OCI-LY7 (cell line): ENCODE data around the gene BRSK1. TPM values are rescaled to one million over a fixed set of nuclear protein-coding genes. Genes with fewer than 3 reads are reported as not detected.

ENCODE experiments used
- BruUV-seq: library from RNA; stranded (reverse); fragments of 400-500 nt; replicated peaks from 2 replicates; lab custom pipeline; 2021; lab: Mats Ljungman, UMichigan
- CTCF ChIA-PET: fragments of 300-600 bp; sonication (Branson Sonifier 250); formaldehyde crosslinking; loops from one replicate; lab custom pipeline; 2022; ENCODE audit warnings: antibody characterized with exemption; ENCODE audit not compliant: unreplicated experiment; lab: Charles Lee
- POLR2A ChIA-PET: fragments of 300-600 bp; sonication (Branson Sonifier 250); formaldehyde crosslinking; loops from one replicate; lab custom pipeline; 2022; ENCODE audit warnings: antibody characterized with exemption; lab: Charles Lee
- DNase-seq: peaks from one replicate; pipeline ENCODE4 v3.0.0-alpha.2; 2015; ENCODE audit warnings: low spot score
- H2AFZ ChIP-seq: fragments of 200-600 bp; sonication (generic), shearing (Covaris generic); 2 replicates; pipeline ENCODE4 v1.6.1; 2014; ENCODE audit warnings: mild to moderate bottlenecking, antibody characterized with exemption, low read length, moderate library complexity
- H3K27ac ChIP-seq: fragments of 200-600 bp; sonication (generic); 2 replicates; pipeline ENCODE4 v1.5.1; 2014; ENCODE audit warnings: mixed run types, low read depth, mild to moderate bottlenecking, moderate library complexity, low read length, inconsistent platforms; ENCODE audit not compliant: poor library complexity, severe bottlenecking
- H3K36me3 ChIP-seq: fragments of 200-600 bp; sonication (generic); 2 replicates; pipeline ENCODE4 v1.6.1; 2014; ENCODE audit warnings: mild to moderate bottlenecking, antibody characterized with exemption, low read length, moderate library complexity, mixed read lengths; ENCODE audit not compliant: insufficient read depth
- H3K4me1 ChIP-seq: fragments of 200-600 bp; sonication (generic); 2 replicates; pipeline ENCODE4 v1.5.1; 2014; ENCODE audit warnings: mild to moderate bottlenecking, low read length; ENCODE audit not compliant: insufficient read depth, poor library complexity, severe bottlenecking
- H3K4me2 ChIP-seq: fragments of 200-600 bp; sonication (generic); 2 replicates; pipeline ENCODE4 v1.6.1; 2014; ENCODE audit warnings: mild to moderate bottlenecking, low read length
- H3K4me3 ChIP-seq: fragments of 200-600 bp; sonication (generic); 2 replicates; pipeline ENCODE4 v1.5.1; 2014; ENCODE audit warnings: mild to moderate bottlenecking, low read depth, low read length; ENCODE audit not compliant: poor library complexity, severe bottlenecking
- H3K79me2 ChIP-seq: fragments of 200-600 bp; sonication (generic); 2 replicates; pipeline ENCODE4 v1.6.1; 2016; ENCODE audit warnings: low read depth, mild to moderate bottlenecking, low read length, moderate library complexity, mixed read lengths; ENCODE audit not compliant: insufficient read depth
- H3K9me2 ChIP-seq: fragments of 200-600 bp; sonication (generic); 2 replicates; pipeline ENCODE4 v1.6.1; 2016; ENCODE audit warnings: mild to moderate bottlenecking, low read length, mixed read lengths; ENCODE audit not compliant: insufficient read depth
- H3K9me3 ChIP-seq: fragments of 200-600 bp; sonication (generic); 2 replicates; pipeline ENCODE4 v1.6.1; 2014; ENCODE audit warnings: mild to moderate bottlenecking, mixed run types, low read length, mixed read lengths
- H4K20me1 ChIP-seq: fragments of 200-600 bp; sonication (generic); 2 replicates; pipeline ENCODE4 v1.6.1; 2014; ENCODE audit warnings: mild to moderate bottlenecking, antibody characterized with exemption, low read length, moderate library complexity, mixed read lengths; ENCODE audit not compliant: insufficient read depth
- EZH2phosphoT487 ChIP-seq: fragments of 200-600 bp; sonication (generic); IDR thresholded peaks from 2 replicates; pipeline ENCODE4 v1.6.1; 2018; ENCODE audit warnings: low read depth, borderline replicate concordance, mild to moderate bottlenecking, mixed run types, antibody characterized with exemption, low read length, moderate library complexity, mixed read lengths
- intact Hi-C: fragments of 100-400 bp; cut with micrococcal nuclease; formaldehyde crosslinking; loops from one replicate; pipeline ENCODE4 v1.10.0; 2022; ENCODE audit not compliant: unreplicated experiment
- total RNA-seq, 2 experiments: library from RNA; depleted of rRNA in 1 of 2; stranded (reverse); fragments of >200 nt in 1 of 2; shearing (Covaris generic) in 1 of 2; gene quantifications; 2 replicates each; pipeline ENCODE4 v1.2.3, GENCODE V29; 2014 to 2022
- TF ChIP-seq, protein P1 (sequence below): fragments of 200-600 bp; sonication (generic); conservative IDR thresholded peaks from 2 replicates; pipeline ENCODE4 v1.5.1; 2014; ENCODE audit warnings: mild to moderate bottlenecking, antibody characterized with exemption, low read length, moderate library complexity, mixed read lengths

BRSK1 gene
- total RNA-seq, 2 experiments from 2014 or later = 16.1 to 23.9 TPM

DNA sequence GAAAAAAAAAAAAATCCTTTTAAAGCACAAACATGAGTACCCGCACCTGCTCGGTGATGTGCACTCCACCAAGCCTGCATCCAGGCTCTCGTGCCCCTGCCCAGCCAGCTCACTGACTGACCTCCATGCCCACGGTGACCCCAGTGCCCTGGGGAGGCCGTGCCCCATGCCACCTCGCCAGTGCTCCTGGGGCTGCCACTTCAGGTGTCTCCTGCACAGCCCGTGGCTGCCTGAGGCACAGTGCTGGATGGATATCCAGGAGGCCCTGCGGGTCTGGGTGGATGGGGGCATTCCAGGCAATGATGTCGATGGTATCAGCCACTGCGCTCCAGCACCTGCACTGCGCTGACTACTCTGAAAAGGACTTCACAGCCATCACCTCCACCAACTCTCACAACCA is 34.0 kb upstream of the BRSK1 start:
- Histone ChIP-seq H3K4me1 (peaks cover 39% of the 10 kb centered on the region), H2AFZ (no peak overlapping the region), H3K27ac (no peak overlapping the region), H3K4me2 (no peak overlapping the region), H3K4me3 (no peak overlapping the region), H3K36me3 (peaks cover 89% of the 10 kb centered on the region), H3K79me2 (peaks cover 70% of the 10 kb centered on the region), H3K9me2 (no peaks in the 10 kb centered on the region), H3K9me3 (no peaks in the 10 kb centered on the region), H4K20me1 (peaks cover 32% of the 10 kb centered on the region)
- intact Hi-C loops = no loop called here
- TF ChIP-seq, protein P1, sequence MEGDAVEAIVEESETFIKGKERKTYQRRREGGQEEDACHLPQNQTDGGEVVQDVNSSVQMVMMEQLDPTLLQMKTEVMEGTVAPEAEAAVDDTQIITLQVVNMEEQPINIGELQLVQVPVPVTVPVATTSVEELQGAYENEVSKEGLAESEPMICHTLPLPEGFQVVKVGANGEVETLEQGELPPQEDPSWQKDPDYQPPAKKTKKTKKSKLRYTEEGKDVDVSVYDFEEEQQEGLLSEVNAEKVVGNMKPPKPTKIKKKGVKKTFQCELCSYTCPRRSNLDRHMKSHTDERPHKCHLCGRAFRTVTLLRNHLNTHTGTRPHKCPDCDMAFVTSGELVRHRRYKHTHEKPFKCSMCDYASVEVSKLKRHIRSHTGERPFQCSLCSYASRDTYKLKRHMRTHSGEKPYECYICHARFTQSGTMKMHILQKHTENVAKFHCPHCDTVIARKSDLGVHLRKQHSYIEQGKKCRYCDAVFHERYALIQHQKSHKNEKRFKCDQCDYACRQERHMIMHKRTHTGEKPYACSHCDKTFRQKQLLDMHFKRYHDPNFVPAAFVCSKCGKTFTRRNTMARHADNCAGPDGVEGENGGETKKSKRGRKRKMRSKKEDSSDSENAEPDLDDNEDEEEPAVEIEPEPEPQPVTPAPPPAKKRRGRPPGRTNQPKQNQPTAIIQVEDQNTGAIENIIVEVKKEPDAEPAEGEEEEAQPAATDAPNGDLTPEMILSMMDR = no peak
- TF ChIP-seq EZH2phosphoT487 = no peak
- POLR2A ChIA-PET = no interaction called here
- CTCF ChIA-PET = no interaction called here
- BruUV-seq = no TSS peak
- no peak for DNase-seq

DNA sequence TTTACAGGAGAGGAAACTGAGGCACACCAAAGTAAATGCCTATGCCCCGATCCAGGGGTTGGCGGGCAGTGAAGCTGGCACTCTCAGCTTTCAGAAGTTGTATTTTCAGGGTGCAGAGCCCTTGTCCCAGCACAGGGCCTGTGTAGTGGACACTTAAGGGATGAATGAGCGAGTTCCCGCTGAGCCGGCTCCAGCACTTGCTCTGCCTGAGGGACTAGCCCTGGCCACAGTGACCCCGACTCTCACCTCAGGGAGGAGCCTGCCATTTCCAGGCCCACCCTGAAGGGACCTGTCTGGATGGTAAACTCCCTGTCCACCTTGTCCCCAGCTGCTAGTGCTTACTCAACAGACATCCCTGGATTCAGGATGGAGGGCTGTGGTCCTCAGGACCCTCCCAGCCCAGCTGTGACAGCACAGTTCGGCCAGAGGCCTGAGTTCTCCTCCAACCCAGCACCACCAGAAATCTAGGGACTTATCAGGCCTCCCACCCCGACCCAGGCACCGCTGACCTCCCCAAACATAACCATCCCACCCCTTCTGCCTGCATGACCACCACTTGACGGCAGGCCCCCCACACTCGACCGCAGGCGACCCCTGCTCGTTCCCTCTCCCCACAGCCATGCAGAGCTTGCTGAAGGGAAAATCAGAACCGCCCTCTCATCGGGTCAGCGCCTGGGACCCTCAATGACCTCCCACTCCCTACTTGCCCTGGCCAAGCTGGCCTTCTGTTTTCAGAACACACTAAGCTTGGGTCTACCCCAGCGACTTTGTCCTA is 33.3 kb upstream of the BRSK1 start:
- TF ChIP-seq, protein P1 = no peak
- TF ChIP-seq EZH2phosphoT487 = no peak
- Histone ChIP-seq H4K20me1 (peaks cover 32% of the 10 kb centered on the region), H3K4me1 (peaks cover 42% of the 10 kb centered on the region), H3K9me2 (no peaks in the 10 kb centered on the region), H3K27ac (peak overlapping the region; percentile 97), H2AFZ (no peak overlapping the region), H3K36me3 (peaks cover 89% of the 10 kb centered on the region), H3K4me2 (peak overlapping the region; percentile 98; the same call in 1 of the 2 replicates), H3K9me3 (no peaks in the 10 kb centered on the region), H3K79me2 (peaks cover 76% of the 10 kb centered on the region), H3K4me3 (no peak overlapping the region)
- CTCF ChIA-PET = no interaction called here
- intact Hi-C loops = no loop called here
- DNase-seq = no peak
- BruUV-seq = no TSS peak
- POLR2A ChIA-PET = interaction anchor here (0.6 to 1.0 kb wide), 3 partner anchors 26 to 397 kb away, joined by 3 read pairs; no protein-coding TSS in a partner anchor
